ENCODE data around the gene SMURF2.
A peak's percentile ranks its signal among the peaks of the same experiment; 100 is the strongest.

The SMURF2 gene

DNA sequence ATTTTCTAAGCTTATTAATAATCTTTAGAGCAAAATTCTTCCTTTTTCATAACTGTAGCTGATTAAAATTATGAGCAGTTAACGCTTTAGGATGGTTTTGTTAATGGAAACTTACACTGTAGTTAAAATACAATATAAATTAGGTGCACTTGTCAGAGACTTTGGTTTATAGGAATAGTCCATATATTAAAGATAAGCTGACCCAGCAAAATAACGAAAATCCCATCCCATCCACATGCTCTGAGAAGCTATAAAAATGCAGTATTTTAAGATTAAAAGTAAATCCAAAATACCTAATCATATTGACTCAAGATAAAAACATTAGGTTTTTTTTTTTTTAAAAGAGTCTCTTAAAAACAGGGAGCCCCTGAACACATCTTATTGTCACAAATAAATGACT, 117.4 kb downstream of the SMURF2 start:
- no peak overlapping the region for H3K4me3 ChIP-seq (ENCODE audit: low read depth, low read length)

GRCh38 chr17:64540118-64540776, 121.9 kb downstream of the SMURF2 start:
- no peak overlapping the region for H3K4me3 ChIP-seq (ENCODE audit: low read depth, low read length)

GRCh38 chr17:64538508-64539130, 123.5 kb downstream of the SMURF2 start:
- no peak overlapping the region for H3K4me3 ChIP-seq (ENCODE audit: low read depth, low read length)

GRCh38 chr17:64537488-64537887, 124.6 kb downstream of the SMURF2 start:
- H3K4me3 ChIP-seq (ENCODE audit: low read depth, low read length): no peak overlapping the region

GRCh38 chr17:64536913-64537312, 125.2 kb downstream of the SMURF2 start:
- no peak overlapping the region for H3K4me3 ChIP-seq (ENCODE audit: low read depth, low read length)

- H3K4me3 ChIP-seq (ENCODE audit: low read depth, low read length): no peak overlapping the region
These were observed 126.8 kb downstream of the SMURF2 start for GRCh38 chr17:64535357-64535756.

- no peak overlapping the region for H3K4me3 ChIP-seq (ENCODE audit: low read depth, low read length)
These were observed 127.9 kb downstream of the SMURF2 start for GRCh38 chr17:64534187-64534586.

DNA sequence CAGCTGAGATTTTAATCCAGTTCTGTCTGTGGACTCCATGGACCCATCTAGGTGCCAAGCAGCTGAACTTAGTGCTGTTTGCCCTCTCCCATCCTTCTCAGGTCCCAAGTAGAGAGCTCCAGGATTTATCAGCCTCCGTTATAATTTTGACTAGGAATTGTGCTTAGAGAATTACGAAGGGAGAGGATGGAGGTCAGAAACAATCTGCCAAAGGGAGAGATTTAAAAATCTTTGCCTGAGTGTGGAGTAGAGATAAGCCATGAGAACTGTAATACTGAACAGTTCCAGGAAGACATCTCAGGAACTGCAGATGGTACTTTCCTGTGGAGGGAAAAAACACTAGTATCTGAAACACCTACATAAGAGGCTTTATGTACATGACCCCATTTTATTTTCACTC, 128.3 kb downstream of the SMURF2 start:
- H3K4me3 ChIP-seq (ENCODE audit: low read depth, low read length): no peak overlapping the region

GRCh38 chr17:64532409-64532808, 129.7 kb downstream of the SMURF2 start:
- no peak overlapping the region for H3K4me3 ChIP-seq (ENCODE audit: low read depth, low read length)

DNA sequence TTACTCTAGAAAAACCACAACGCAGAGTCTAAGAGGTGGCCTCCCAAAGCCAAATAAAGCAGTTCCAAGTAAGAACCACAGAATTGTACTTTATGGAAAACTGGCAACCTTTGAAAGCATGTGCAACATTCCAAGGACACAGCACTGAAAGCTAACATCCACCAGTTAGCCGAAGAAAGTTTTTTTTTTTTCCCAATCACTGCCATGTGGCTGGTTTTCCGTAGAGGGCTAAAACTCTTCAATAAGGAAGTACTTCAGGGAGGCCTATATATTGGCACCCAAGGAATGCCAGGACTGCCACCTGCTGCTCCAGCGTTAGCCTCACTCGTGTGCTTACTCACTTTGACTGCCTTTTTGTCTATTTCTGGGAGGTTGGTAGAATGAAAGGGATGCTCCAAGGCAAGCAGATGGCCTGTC, 130.1 kb downstream of the SMURF2 start:
- no peak overlapping the region for H3K4me3 ChIP-seq (ENCODE audit: low read depth, low read length)

DNA sequence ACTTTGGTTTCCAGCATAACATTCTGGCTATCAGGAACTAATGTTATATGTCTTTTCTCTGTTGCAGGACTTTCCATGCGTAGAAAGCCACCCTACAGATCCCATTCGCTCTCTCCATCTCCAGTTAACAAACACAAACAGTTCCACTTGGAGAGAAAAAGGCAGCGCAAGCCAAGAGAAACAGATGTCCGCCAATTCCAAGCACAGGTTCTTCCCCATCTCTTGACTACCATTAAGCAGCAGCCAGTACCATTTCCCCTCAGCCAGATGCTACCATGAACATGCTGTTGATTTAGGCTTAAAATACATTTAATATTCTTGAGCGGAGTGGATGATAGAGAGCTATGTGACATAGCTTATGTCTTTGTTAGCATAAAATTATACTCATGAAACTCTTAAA, 132.9 kb downstream of the SMURF2 start:
- no peak overlapping the region for H3K4me3 ChIP-seq (ENCODE audit: low read depth, low read length)

DNA sequence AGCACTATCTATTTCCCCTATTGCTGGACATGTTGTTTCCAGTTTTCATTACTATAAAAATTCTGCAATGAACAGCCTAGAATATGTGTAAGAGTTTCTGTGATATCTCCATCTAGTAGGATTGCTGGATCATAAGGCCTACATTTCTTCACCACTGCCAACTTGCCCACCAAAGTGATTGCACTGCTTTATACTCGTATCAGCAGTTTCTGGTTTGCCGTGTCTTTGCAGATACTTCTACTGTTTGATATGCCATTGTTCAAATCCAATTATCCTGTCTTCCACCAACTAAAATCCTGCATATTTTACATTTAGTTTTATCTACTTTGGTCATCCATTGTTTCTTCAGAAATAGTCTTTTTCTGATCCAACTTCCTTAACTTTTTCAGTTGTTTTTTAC, 134.2 kb downstream of the SMURF2 start:
- H3K4me3 ChIP-seq (ENCODE audit: low read depth, low read length): no peak overlapping the region

DNA sequence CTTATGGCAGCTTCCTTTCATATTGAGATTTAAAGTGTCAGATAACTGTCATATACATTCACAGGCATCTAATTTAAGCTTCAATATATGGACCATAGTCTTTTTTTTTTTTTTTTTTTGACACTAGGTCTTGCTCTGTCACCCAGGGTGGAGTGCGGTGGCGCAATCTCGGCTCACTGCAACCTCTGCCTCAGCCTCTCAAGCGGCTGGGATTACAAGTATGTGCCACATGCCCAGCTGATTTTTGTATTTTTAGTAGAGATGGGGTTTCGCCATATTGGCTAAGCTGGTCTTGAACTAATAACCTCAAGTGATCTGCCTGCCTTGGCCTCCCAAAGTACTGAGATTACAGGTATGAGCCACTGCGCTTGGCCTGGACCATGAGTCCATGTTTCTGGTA, 141.7 kb downstream of the SMURF2 start:
- H3K4me3 ChIP-seq (ENCODE audit: low read depth, low read length): no peak overlapping the region

DNA sequence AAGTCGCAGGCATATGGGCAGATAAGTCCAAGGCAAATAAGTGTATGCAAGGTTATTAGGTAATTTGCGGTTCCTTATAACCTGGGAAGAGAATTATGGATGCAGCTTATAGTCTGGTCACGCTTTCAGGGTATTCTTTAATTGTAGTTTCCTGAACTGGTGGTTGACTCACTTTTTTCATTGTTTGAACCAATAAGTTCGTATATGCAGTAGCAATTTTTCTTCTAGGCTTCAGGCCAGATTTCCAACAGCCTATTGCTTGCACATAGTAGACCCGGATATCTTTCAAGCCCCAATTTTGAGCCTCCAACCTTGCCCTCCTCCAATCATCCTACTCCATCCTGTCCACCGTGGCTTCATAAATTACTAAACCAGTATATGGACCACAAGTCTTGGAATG, 142.5 kb downstream of the SMURF2 start:
- H3K4me3 ChIP-seq (ENCODE audit: low read depth, low read length): no peak overlapping the region

- H3K4me3 ChIP-seq (ENCODE audit: low read depth, low read length): no peak overlapping the region
These were observed 146.3 kb downstream of the SMURF2 start for GRCh38 chr17:64515829-64516228.

- no peak overlapping the region for H3K4me3 ChIP-seq (ENCODE audit: low read depth, low read length)
These were observed 146.7 kb downstream of the SMURF2 start for GRCh38 chr17:64515419-64515818.

DNA sequence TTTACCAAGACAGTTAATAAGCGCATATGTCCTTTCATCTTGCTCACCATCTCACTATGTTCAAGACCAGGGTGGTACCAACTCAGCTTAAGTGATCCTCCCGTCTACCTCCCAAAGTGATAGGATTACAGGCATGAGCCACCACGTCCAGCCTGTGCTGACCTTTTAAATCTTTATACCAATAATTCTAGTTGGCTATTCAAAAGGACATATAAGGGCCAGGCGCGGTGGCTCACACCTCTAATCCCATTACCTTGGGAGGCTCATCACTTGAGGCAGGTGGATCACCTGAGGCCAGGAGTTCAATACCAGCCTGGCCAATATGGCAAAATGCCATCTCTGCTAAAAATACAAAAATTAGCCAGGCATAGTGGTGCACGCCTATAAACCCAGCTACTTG, 152.9 kb downstream of the SMURF2 start:
- H3K4me3 ChIP-seq (ENCODE audit: low read depth, low read length): no peak overlapping the region

DNA sequence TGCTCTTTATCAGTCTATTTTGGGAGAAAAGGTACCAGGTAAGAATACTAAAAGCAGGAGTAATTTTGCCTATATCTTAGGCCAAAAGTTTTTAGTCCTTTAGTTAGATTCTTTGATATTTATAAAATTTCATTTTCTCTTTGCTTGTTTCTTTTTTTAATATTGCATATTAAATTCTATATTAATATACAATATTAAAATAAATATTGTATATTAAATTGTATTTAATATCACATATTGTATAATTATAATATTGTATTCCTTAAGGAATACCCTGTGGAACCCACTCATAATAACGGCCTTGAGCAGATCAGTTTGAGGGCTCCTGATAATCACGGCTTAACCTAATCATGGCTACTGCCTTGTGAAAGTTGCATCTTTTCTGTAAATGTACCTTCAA, 153.4 kb downstream of the SMURF2 start:
- H3K4me3 ChIP-seq (ENCODE audit: low read depth, low read length): no peak overlapping the region

DNA sequence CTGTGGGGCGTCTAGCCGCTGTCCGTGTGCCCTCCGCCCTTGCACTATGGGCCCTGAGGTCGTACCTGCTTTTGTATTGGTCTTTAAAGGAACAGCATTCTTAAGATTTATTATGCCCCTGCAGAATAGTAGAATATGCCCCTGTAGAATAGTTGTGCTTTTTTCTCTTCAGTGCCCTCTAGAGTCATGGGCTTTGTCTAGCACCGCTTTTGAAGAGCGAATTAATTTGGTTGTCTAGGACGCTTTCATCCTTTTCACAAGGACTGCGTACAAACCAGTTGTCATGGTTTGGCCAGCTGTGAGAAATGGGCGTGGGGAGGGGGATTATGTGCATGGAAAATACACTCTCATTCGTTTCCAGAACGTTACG, 154.7 kb downstream of the SMURF2 start:
- peak overlapping the region; percentile 100 for H3K4me3 ChIP-seq (ENCODE audit: low read depth, low read length)

- H3K4me3 ChIP-seq (ENCODE audit: low read depth, low read length): peak within 1 kb of the TSS; percentile 100
These were observed 155.3 kb downstream of the SMURF2 start, which contains the start of gene CEP95 for GRCh38 chr17:64506576-64507412. TSS of gene CEP95 (plus strand) at chr17:64506977. CDS start at chr17:64507098, 121 bp downstream.

DNA sequence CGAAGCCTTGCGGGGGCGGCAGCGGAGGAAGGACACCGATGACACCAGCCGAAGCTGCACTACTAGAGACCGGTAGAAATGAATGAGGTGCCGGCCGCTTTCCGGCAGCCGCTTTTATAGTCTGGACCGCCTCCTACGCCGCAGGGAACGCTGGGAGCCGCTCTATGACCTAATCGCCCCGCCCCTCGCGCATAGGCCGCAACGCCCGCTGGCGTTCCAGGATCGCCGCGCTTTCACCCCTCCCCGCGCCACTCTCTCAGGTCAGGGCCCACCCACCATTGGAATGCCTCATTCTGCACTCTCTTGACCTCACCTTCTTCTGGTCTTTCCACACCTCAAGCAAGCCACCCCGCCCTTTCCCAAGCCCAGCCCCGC, 155.9 kb downstream of the SMURF2 start, which contains the start of gene DDX5:
Gene DDX5 (minus strand): TSS at position 89 of the 375 bp plus-strand sequence. CDS start 170 bp downstream, outside the sequence.
- peak within 1 kb of the TSS; percentile 100 for H3K4me3 ChIP-seq (ENCODE audit: low read depth, low read length)
